T47D (cell line): Measurements from ENCODE around the gene SLC35E3.

Experiments
- DNase-seq, 2 experiments: peaks; one replicate each; pipeline versions ENCODE4 v3.0.0 to v3.0.0-alpha.2; 2011 to 2012; ENCODE audit warnings: low read depth in 1 of 2, low spot score in 1 of 2
- JUND ChIP-seq: IDR thresholded peaks from 2 replicates; pipeline ENCODE4 v1.6.1; 2012; ENCODE audit warnings: low read depth
- in situ Hi-C: cut with HindIII; loops from 2 replicates; pipeline ENCODE4 v1.10.0; 2016; ENCODE audit warnings: low sequenced_read_pairs, low pct_unique_long_range_greater_than_20kb

The SLC35E3 gene

DNA sequence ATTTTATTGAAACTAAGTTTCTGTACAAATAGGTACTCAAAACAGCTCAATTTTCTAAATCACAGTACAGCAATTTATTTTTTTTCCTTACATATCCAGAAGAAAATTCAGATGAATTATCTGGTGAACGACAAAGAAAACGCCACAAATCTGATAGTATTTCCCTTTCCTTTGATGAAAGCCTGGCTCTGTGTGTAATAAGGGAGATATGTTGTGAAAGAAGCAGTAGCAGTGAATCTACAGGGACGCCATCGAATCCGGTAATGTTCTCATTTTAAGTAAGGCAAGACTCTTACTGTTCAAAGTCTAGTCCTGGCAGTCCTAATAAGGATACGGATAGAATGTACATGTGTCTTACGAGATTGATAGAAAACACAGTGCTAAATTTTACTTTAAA lies 82.7 kb downstream of the SLC35E3 start:
- DNase-seq: no peak
- TF ChIP-seq JUND: no peak
- in situ Hi-C loops: no loop called here
